ENCODE results near the gene NCAN.

GRCh38 chr19:19262190-19263057 is 50.7 kb downstream of the NCAN start:
- no peak for TF ChIP-seq CTCF (IDR thresholded peaks at IDR 0.05; ENCODE audit: poor library complexity)
- no peak for TF ChIP-seq EZH2 (IDR thresholded peaks at IDR 0.05; ENCODE audit: borderline replicate concordance)
- no peak for TF ChIP-seq EZH2phosphoT487 (IDR thresholded peaks at IDR 0.05; ENCODE audit: low read depth, severe bottlenecking, unreplicated experiment)
